Esophagus (tissue), 2 donors: ENCODE results near the gene RTKN2. TPM values are rescaled to one million over a fixed set of nuclear protein-coding genes. Genes with fewer than 3 reads are reported as not detected.

Experiments
- H3K27ac ChIP-seq, 2 donors: one replicate each; pipeline ENCODE4 v1.5.1; 2013; ENCODE audit warnings: low read depth in 2 of 2, mild to moderate bottlenecking in 2 of 2, inconsistent platforms in 1 of 2, low read length in 1 of 2, moderate library complexity in 1 of 2
- H3K27me3 ChIP-seq, 2 donors: one replicate each; pipeline ENCODE4 v1.6.1; 2013; ENCODE audit warnings: low read length in 2 of 2, control low read depth in 1 of 2, mild to moderate bottlenecking in 1 of 2; ENCODE audit not compliant: insufficient read depth in 2 of 2, control insufficient read depth in 1 of 2
- H3K36me3 ChIP-seq, 2 donors: one replicate each; pipeline ENCODE4 v1.6.1; 2013; ENCODE audit warnings: low read length in 1 of 2; ENCODE audit not compliant: control insufficient read depth in 2 of 2, insufficient read depth in 2 of 2
- H3K4me1 ChIP-seq, 2 donors: one replicate each; pipeline ENCODE4 v1.6.1; 2013; ENCODE audit warnings: low read length in 1 of 2; ENCODE audit not compliant: control insufficient read depth in 2 of 2, insufficient read depth in 2 of 2
- H3K4me3 ChIP-seq, 2 donors: one replicate each; pipeline ENCODE4 v1.5.1; 2013; ENCODE audit warnings: low read length in 2 of 2, mild to moderate bottlenecking in 2 of 2, low read depth in 1 of 2, moderate library complexity in 1 of 2
- H3K9me3 ChIP-seq, 2 donors: one replicate each; pipeline ENCODE4 v1.6.1; 2013; ENCODE audit warnings: mild to moderate bottlenecking in 2 of 2, low read depth in 1 of 2, low read length in 1 of 2, moderate library complexity in 1 of 2; ENCODE audit not compliant: control insufficient read depth in 2 of 2, insufficient read depth in 1 of 2
- WGBS, 2 donors: extraction: QIAGEN DNeasy Blood & Tissue Kit; methylation state at CpG; one replicate each; pipeline ENCODE4 v1.1.7; 2013; 5-methylcytosine and 5-hydroxymethylcytosine counted together
- polyA plus RNA-seq, 2 donors: library from polyadenylated mRNA; stranded (reverse); fragments of 200-250 nt; gene quantifications; one replicate each; pipeline ENCODE4 v1.2.3, GENCODE V29; 2013
- donor health status: healthy with polysubstance abuse.
- donor health status: Bipolar disorder and iron deficiency.

Gene RTKN2
- polyA plus RNA-seq, 2 donors: 7.3 to 7.8 TPM

- no peak overlapping the region for H3K4me3 ChIP-seq
- H3K4me1 ChIP-seq: no peaks in the 10 kb centered on the region
- no peak overlapping the region for H3K27ac ChIP-seq
- H3K27me3 ChIP-seq: no peaks in the 10 kb centered on the region
- H3K36me3 ChIP-seq: no peaks in the 10 kb centered on the region
- no peaks in the 10 kb centered on the region for H3K9me3 ChIP-seq
- 87 to 88% methylated on average over 2 of the region's 2 CpGs for WGBS, 2 donors
Measured at GRCh38 chr10:62205750-62206399, 62.8 kb downstream of the RTKN2 start.

GRCh38 chr10:62199584-62199983, 69.1 kb downstream of the RTKN2 start:
- 85 to 95% methylated on average over 1 of the region's 1 CpG for WGBS, 2 donors
- H3K27ac ChIP-seq: no peak overlapping the region
- no peaks in the 10 kb centered on the region for H3K36me3 ChIP-seq
- H3K4me3 ChIP-seq: no peak overlapping the region
- no peaks in the 10 kb centered on the region for H3K9me3 ChIP-seq
- no peaks in the 10 kb centered on the region for H3K27me3 ChIP-seq
- no peaks in the 10 kb centered on the region for H3K4me1 ChIP-seq

GRCh38 chr10:62196528-62196927, 72.1 kb downstream of the RTKN2 start:
- Histone ChIP-seq H3K4me1 (no peaks in the 10 kb centered on the region), H3K9me3 (no peaks in the 10 kb centered on the region), H3K27me3 (no peaks in the 10 kb centered on the region), H3K4me3 (no peak overlapping the region), H3K36me3 (no peaks in the 10 kb centered on the region), H3K27ac (no peak overlapping the region)

GRCh38 chr10:62195675-62195926, 73.0 kb downstream of the RTKN2 start:
- H3K4me3 ChIP-seq: no peak overlapping the region
- H3K4me1 ChIP-seq: no peaks in the 10 kb centered on the region
- no peaks in the 10 kb centered on the region for H3K36me3 ChIP-seq
- WGBS, 2 donors: 78 to 92% methylated on average over 1 of the region's 1 CpG
- H3K27ac ChIP-seq: no peak overlapping the region
- H3K9me3 ChIP-seq: no peaks in the 10 kb centered on the region
- no peaks in the 10 kb centered on the region for H3K27me3 ChIP-seq

GRCh38 chr10:62194924-62195674, 73.5 kb downstream of the RTKN2 start:
- no peaks in the 10 kb centered on the region for H3K36me3 ChIP-seq
- no peaks in the 10 kb centered on the region for H3K4me1 ChIP-seq
- 75 to 85% methylated on average over 3 of the region's 3 CpGs for WGBS, 2 donors
- H3K27ac ChIP-seq: no peak overlapping the region
- H3K4me3 ChIP-seq: no peak overlapping the region
- no peaks in the 10 kb centered on the region for H3K27me3 ChIP-seq
- no peaks in the 10 kb centered on the region for H3K9me3 ChIP-seq

GRCh38 chr10:62193479-62193878, 75.2 kb downstream of the RTKN2 start:
- 96 to 97% methylated on average over 3 of the region's 3 CpGs for WGBS, 2 donors
- Histone ChIP-seq H3K9me3 (no peaks in the 10 kb centered on the region), H3K27me3 (no peaks in the 10 kb centered on the region), H3K4me1 (no peaks in the 10 kb centered on the region), H3K36me3 (no peaks in the 10 kb centered on the region), H3K27ac (no peak overlapping the region), H3K4me3 (no peak overlapping the region)

GRCh38 chr10:62189131-62189530, 79.5 kb downstream of the RTKN2 start:
- Histone ChIP-seq H3K27me3 (no peaks in the 10 kb centered on the region), H3K27ac (no peak overlapping the region), H3K9me3 (no peaks in the 10 kb centered on the region), H3K4me1 (no peaks in the 10 kb centered on the region), H3K4me3 (no peak overlapping the region), H3K36me3 (no peaks in the 10 kb centered on the region)
- WGBS, 2 donors: 82 to 89% methylated on average over 1 of the region's 1 CpG

GRCh38 chr10:62188021-62188616, 80.5 kb downstream of the RTKN2 start:
- no peak overlapping the region for H3K4me3 ChIP-seq
- H3K4me1 ChIP-seq: no peaks in the 10 kb centered on the region
- H3K27ac ChIP-seq: no peak overlapping the region
- H3K36me3 ChIP-seq: no peaks in the 10 kb centered on the region
- no peaks in the 10 kb centered on the region for H3K27me3 ChIP-seq
- no peaks in the 10 kb centered on the region for H3K9me3 ChIP-seq
- WGBS, 2 donors: 92 to 95% methylated on average over 8 of the region's 8 CpGs

- 81 to 83% methylated on average over 2 of the region's 2 CpGs for WGBS, 2 donors
- Histone ChIP-seq H3K4me3 (no peak overlapping the region), H3K4me1 (no peaks in the 10 kb centered on the region), H3K9me3 (no peaks in the 10 kb centered on the region), H3K36me3 (no peaks in the 10 kb centered on the region), H3K27ac (no peak overlapping the region), H3K27me3 (no peaks in the 10 kb centered on the region)
Measured at GRCh38 chr10:62186999-62187675, 81.5 kb downstream of the RTKN2 start.
